Testis (tissue), 3 donors: ENCODE measurements around the gene ROR2. TPM values are rescaled to one million over a fixed set of nuclear protein-coding genes. Genes with fewer than 3 reads are reported as not detected.

Experiments used
- DNase-seq: peaks from one replicate; pipeline ENCODE4 v3.0.0-alpha.2; 2019
- H3K27ac ChIP-seq, 2 donors: fragments of 200-600 bp; sonication (generic); one replicate each; pipeline ENCODE4 v1.5.1; 2019
- H3K27me3 ChIP-seq: fragments of 200-600 bp; sonication (generic); one replicate; pipeline ENCODE4 v1.5.1; 2019
- H3K36me3 ChIP-seq: fragments of 200-600 bp; sonication (generic); one replicate; pipeline ENCODE4 v1.5.1; 2017; ENCODE audit warnings: low read depth; ENCODE audit errors: missing control alignments
- H3K4me1 ChIP-seq: fragments of 200-600 bp; sonication (generic); one replicate; pipeline ENCODE4 v1.5.1; 2019
- H3K4me3 ChIP-seq, 2 donors: fragments of 200-600 bp; sonication (generic); one replicate each; pipeline ENCODE4 v1.5.1; 2017 to 2019
- H3K9me3 ChIP-seq: fragments of 200-600 bp; sonication (generic); one replicate; pipeline ENCODE4 v1.5.1; 2017
- CTCF ChIP-seq, 3 experiments: fragments of 450-650 bp in 2 of 3; fragments of 200-600 bp in 1 of 3; sonication (generic) in 1 of 3; IDR thresholded peaks; one replicate each; pipeline ENCODE4 v1.5.1; 2016 to 2019; ENCODE audit warnings: antibody characterized with exemption in 3 of 3, mild to moderate bottlenecking in 2 of 3, moderate library complexity in 1 of 3
- POLR2A ChIP-seq: fragments of 450-650 bp; IDR thresholded peaks from one replicate; pipeline ENCODE4 v1.6.1; 2017; ENCODE audit warnings: antibody characterized with exemption, mild to moderate bottlenecking, moderate library complexity
- WGBS, 2 donors: methylation state at CpG; one replicate each; pipeline ENCODE4 v1.1.5; 2018; 5-methylcytosine and 5-hydroxymethylcytosine counted together
- intact Hi-C: fragments of 100-400 bp; cut with DNase I; formaldehyde crosslinking; loops from one replicate; pipeline ENCODE4 v1.15.1; 2023; ENCODE audit warnings: low total_unique reads
- polyA plus RNA-seq: library from polyadenylated mRNA; stranded (reverse); fragments of 350-450 nt; fragmentation: Illumina TruSeq; extraction: RNeasy Lipid Tissue Mini Kit (QIAGEN cat#74804); gene quantifications from one replicate; pipeline ENCODE4 v1.2.3, GENCODE V29; 2014; ENCODE audit warnings: low read depth, low replicate concordance; ENCODE audit not compliant: insufficient read depth
- total RNA-seq, 2 donors: library from RNA; depleted of rRNA; stranded (reverse); fragments of >200 nt; gene quantifications; one replicate each; pipeline ENCODE4 v1.2.3, GENCODE V29; 2016

ROR2 gene
- total and polyA plus RNA-seq, 3 donors from 2014 or later: 11.5 to 16.5 (median 12.3) TPM

GRCh38 chr9:91726406-91727100 lies 223.5 kb downstream of the ROR2 start:
- H3K4me3 ChIP-seq: no peak overlapping the region
- TF ChIP-seq POLR2A (no peak), CTCF (IDR thresholded peaks at IDR 0.05) (no peak)
- no peaks in the 10 kb centered on the region for H3K36me3 ChIP-seq
- no peak for DNase-seq
- H3K4me1 ChIP-seq: no peaks in the 10 kb centered on the region
- no peaks in the 10 kb centered on the region for H3K9me3 ChIP-seq
- H3K27ac ChIP-seq: no peak overlapping the region
- WGBS, 2 donors: 92 to 95% methylated on average over 19 of the region's 19 CpGs
- no peaks in the 10 kb centered on the region for H3K27me3 ChIP-seq
- intact Hi-C loops: no loop called here

- Histone ChIP-seq H3K27me3 (no peaks in the 10 kb centered on the region), H3K4me1 (peaks cover 3% of the 10 kb centered on the region), H3K36me3 (no peaks in the 10 kb centered on the region), H3K27ac (no peak overlapping the region), H3K9me3 (no peaks in the 10 kb centered on the region), H3K4me3 (no peak overlapping the region)
- TF ChIP-seq CTCF (IDR thresholded peaks at IDR 0.05) (no peak), POLR2A (no peak)
- 90 to 96% methylated on average over 4 to 7 of the region's 7 CpGs for WGBS, 2 donors
- no peak for DNase-seq
- intact Hi-C loops: no loop called here
Measured at GRCh38 chr9:91725651-91726050, 224.4 kb downstream of the ROR2 start.

- Histone ChIP-seq H3K36me3 (no peaks in the 10 kb centered on the region), H3K4me1 (peaks cover 7% of the 10 kb centered on the region), H3K9me3 (no peaks in the 10 kb centered on the region), H3K27ac (no peak overlapping the region), H3K27me3 (no peaks in the 10 kb centered on the region), H3K4me3 (no peak overlapping the region)
- 93 to 95% methylated on average over 17 to 43 of the region's 43 CpGs for WGBS, 2 donors
- intact Hi-C loops: no loop called here
- no peak for TF ChIP-seq CTCF (IDR thresholded peaks at IDR 0.05)
- TF ChIP-seq POLR2A: no peak
- DNase-seq: no peak
Measured at GRCh38 chr9:91724609-91725505, 225.2 kb downstream of the ROR2 start.

- no peak for DNase-seq
- intact Hi-C loops: no loop called here
- Histone ChIP-seq H3K27ac (no peak overlapping the region), H3K9me3 (no peaks in the 10 kb centered on the region), H3K4me1 (peaks cover 7% of the 10 kb centered on the region), H3K4me3 (no peak overlapping the region), H3K36me3 (no peaks in the 10 kb centered on the region), H3K27me3 (no peaks in the 10 kb centered on the region)
- TF ChIP-seq CTCF (IDR thresholded peaks at IDR 0.05): no peak
- no peak for TF ChIP-seq POLR2A
- 80 to 96% methylated on average over 1 to 21 of the region's 21 CpGs for WGBS, 2 donors
Measured at GRCh38 chr9:91724068-91724440, 226.0 kb downstream of the ROR2 start.
